Stimulated activated CD8-positive, alpha-beta memory T cell treated with anti-CD3 and anti-CD28 coated beads, Interleukin-12 subunit alpha, Interleukin-12 subunit beta, amount 100 ng/mL, for 4 hours (primary cell): Measurements from ENCODE around the gene UFC1.

Experiments
- DNase-seq: peaks from one replicate; pipeline ENCODE4 v3.0.0-alpha.2; 2020; ENCODE audit warnings: low read depth

UFC1 gene

GRCh38 chr1:161171191-161171590 lies 17.4 kb downstream of the UFC1 start:
- DNase-seq: no peak

DNA sequence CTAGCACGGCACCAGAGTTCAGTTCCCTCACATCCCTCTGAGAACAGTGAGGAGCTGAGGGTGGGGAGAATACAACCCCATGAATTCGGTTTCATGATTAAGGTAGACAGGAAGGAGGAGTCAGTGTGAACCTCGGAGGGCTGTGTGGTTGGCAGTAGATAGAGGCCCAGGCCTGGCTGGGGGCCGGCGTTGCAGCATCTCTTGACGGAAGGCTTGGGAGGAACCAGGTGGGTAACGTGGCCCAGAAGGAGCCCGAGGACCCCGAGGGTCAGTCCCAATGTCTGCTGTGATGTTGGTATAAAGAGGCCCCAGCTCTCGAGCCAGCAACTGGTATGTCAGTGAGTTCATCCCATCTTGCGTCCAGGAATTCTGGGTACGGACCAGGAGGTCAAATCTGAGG lies 17.9 kb downstream of the UFC1 start:
- DNase-seq: no peak

DNA sequence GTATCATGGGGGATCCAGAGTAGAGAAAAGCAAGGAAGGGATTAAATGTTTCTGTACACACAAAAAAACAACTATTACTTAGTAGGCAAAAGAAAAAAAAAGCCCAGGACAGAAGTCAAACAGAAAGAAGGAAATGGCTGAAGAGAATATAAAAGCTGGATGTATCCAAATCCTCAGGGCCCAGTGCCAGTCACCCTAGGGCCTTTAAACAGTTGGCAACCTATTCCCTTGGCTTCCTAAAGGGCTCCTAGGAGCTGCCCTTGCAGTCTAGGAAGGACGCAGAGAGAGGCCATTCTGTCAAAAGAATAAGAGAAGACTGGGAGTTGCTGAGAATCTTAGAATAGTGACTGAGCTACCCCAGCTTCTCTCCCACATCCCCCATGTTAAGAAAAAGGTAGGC lies 18.6 kb downstream of the UFC1 start:
- DNase-seq: no peak

- DNase-seq: no peak
These were observed 19.1 kb downstream of the UFC1 start for GRCh38 chr1:161172776-161173376.

- DNase-seq: no peak
These were observed 19.9 kb downstream of the UFC1 start for GRCh38 chr1:161173711-161174110.

DNA sequence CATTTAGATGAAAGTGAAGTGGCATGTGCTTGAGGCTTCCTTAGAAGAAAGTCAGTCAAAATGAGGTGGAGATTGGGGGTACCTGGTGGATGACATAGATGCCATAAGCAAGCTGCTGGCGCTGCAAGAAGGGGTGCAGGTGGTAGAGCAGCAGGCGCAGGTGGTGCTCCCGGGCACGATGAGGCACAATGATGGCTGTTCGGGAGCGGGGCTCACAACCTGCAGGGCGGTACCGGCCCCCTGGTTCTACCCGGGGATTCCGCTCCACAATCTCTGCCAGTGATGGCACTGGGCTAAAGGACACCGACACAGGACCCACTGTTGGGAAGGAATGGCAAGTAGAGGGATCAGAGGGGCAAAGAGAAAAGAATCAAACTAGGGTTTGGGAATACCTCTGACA lies 21.1 kb downstream of the UFC1 start:
- no peak for DNase-seq

- DNase-seq: no peak
These were observed 22.1 kb downstream of the UFC1 start for GRCh38 chr1:161175771-161176453.

- no peak for DNase-seq
These were observed 22.8 kb downstream of the UFC1 start for GRCh38 chr1:161176468-161177111.

- DNase-seq: peak; percentile 93
These were observed 23.5 kb downstream of the UFC1 start, which contains the start of gene B4GALT3 for GRCh38 chr1:161177112-161177935. Gene B4GALT3 (minus strand): TSS chr1:161177507. CDS start chr1:161176060, 1,447 bp downstream.

- no peak for DNase-seq
These were observed 24.1 kb downstream of the UFC1 start for GRCh38 chr1:161177936-161178244.

DNA sequence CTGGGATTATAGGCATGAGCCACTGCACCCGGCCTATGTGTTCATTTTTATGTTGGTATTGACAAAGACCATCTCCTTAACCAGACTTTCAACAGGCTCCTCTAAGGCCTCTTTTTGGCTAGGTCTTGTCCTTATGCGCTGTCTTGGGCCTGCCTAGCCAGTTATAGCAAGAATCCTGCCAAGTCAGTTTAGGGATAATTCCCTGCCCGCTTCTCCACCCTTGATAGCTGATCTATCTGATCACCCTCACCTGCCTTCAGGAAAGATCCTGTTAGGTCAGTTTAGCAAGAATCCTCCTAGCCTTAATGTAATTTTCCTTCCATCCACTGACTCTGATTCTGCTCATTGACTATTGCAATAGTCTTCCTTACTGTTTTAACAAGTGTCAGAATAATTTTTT lies 25.9 kb downstream of the UFC1 start:
- no peak for DNase-seq

GRCh38 chr1:161180639-161181038 lies 26.9 kb downstream of the UFC1 start:
- DNase-seq: no peak

DNA sequence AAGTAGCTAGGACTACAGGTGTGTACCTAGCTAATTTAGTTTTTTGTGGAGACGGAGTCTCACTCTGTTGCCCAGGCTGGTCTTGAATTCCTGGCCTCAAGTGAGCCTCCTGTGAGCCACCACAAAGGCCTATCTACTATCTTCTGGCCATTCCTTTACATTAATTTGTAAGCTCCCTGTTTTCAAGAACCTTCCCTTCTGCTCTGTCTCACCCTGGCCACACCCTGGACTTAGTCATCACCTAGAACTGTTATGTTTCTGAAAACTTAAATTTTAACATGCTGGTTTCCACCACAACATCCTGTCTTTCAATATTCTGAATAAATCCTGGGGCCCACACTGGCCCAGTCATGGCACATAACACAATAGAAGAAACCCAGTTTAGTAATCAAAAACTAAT lies 28.4 kb downstream of the UFC1 start:
- DNase-seq: no peak

GRCh38 chr1:161185282-161185682 lies 31.5 kb downstream of the UFC1 start:
- peak; percentile 47 for DNase-seq

DNA sequence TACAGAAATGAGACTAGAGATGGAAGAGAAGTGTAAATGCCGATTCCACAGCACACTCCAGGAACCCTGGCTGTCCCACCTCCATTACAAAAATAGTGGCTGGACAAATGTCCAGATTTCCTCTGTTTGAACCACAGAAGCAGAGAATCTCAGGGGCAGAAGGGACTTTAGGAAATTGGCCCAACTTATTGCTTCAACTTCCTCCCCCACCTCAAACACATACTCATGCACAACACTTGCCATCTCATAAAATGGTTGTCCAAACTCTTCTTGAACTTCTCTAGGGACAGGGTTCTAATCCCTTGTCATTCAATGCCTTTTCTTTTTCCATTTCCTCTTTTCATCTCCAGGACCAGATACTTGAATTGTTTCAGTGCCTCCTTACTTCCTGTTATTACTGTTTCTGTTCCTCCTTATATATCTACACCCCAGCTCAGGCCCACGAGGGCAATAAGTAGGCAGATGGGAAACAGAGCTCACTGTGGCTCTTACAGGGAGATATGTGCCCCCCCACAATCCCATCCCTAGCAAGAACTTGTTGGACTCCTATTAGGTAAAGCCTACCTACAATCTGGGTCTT lies 32.0 kb downstream of the UFC1 start:
- DNase-seq: no peak

DNA sequence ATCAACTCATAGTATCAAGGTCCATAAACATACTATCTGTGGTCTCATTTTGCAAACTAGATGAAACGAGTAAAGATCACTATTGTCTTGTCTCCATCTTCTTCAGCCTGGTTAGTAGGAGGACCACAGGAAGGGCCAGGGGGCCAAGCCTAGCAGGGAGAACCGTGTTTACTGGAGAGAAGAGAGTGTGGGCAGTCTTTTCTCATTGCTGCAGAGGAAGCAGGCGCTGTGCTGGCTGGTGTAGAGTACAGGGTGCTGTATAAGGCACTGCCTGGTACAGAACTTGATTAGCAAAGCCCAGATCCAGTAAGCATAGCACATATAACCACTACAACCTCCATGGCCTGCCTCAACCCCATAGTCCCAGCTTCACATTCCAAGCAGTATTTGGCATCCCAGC lies 33.5 kb downstream of the UFC1 start:
- no peak for DNase-seq

DNA sequence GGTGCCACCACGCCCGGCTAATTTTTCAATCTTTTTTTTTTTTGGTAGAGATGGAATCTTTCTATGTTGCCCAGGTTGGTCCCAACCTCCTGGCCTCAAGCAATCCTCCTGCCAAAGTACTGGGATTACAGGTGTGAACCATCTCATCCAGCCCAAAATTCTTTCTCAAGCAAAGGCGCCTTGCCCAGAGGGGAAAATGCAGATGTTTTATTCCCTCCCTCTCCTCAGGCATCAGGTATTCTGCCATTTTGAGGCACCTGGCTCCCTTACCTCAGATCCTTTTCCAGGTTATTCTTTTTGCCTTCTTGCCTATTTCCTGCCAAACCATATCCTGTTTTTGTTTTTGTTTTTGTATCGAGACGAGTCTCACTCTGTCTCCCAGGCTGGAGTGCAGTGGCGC lies 34.6 kb downstream of the UFC1 start:
- no peak for DNase-seq

DNA sequence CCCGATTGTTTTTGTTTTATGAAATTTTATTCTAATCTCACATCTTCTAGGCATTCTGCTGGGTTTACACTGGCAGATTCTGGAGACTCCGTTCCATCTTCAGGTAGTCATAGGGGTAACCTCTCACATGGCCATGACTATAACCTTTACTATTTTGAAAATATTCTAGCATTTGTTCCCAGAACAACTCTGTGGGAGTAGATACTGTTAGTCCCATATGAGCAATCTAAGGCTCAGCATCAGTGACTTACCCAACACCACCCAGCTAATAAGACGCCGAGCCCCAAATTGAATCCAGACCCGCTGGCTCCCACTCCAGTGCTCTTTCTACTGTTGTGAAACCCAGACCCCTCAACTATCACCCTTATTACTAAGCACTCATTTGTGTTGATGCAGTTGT lies 35.3 kb downstream of the UFC1 start:
- no peak for DNase-seq

GRCh38 chr1:161190962-161191521 lies 37.3 kb downstream of the UFC1 start:
- no peak for DNase-seq

GRCh38 chr1:161191971-161192370 lies 38.2 kb downstream of the UFC1 start:
- no peak for DNase-seq

- DNase-seq: no peak
These were observed 39.0 kb downstream of the UFC1 start for GRCh38 chr1:161192476-161193465.
